Measurements from ENCODE around the gene BPIFB6. TPM values are rescaled to one million over a fixed set of nuclear protein-coding genes. Genes with fewer than 3 reads are reported as not detected.

Gene BPIFB6
- total and polyA plus RNA-seq, 10 of the 15 experiments (the other 5 are each of a cell fraction or from before 2014, with no cell fraction given) = not detected

GRCh38 chr20:33084722-33085121 is 53.3 kb downstream of the BPIFB6 start (continued):
- TF ChIP-seq SKIL (IDR thresholded peaks at IDR 0.05; ENCODE audit: low read depth, poor library complexity, severe bottlenecking) = no peak

- WGBS (ENCODE audit: insufficient coverage, insufficient replicate concordance, low lambda C conversion rate, missing lambda C conversion rate) = 39% methylated on average over 14 of the region's 14 CpGs
- H3K27ac ChIP-seq (ENCODE audit: control insufficient read depth, insufficient read depth) = no peak overlapping the region
- no peaks in the 10 kb centered on the region for H3K9me3 ChIP-seq (replicated peaks; ENCODE audit: control insufficient read depth, insufficient read depth, low read length)
- ChIA-PET POLR2A (no interaction called here), SMC1A (ENCODE audit: uncharacterized antibody, unreplicated experiment) (no interaction called here), CTCF (interaction anchor here (1.4 kb wide), 1 partner anchor 10 kb away, joined by 3 read pairs; no protein-coding TSS in a partner anchor), RAD21 (ENCODE audit: unreplicated experiment) (no interaction called here)
- H3K4me1 ChIP-seq (ENCODE audit: control insufficient read depth, insufficient read depth, low read length) = no peaks in the 10 kb centered on the region
- intact Hi-C loops (cut with micrococcal nuclease; ENCODE audit: unreplicated experiment) = no loop called here
- H3K9ac ChIP-seq (ENCODE audit: control insufficient read depth, insufficient read depth, low read length) = no peak overlapping the region
- no TSS peak for BruUV-seq (replicated peaks)
- ATAC-seq = no peak
- in situ Hi-C loops (cut with MboI) = no loop called here
- no peak for FAIRE-seq
- no peak overlapping the region for H2AFZ ChIP-seq (ENCODE audit: control insufficient read depth, low read depth, low read length)
- no peak overlapping the region for H3K4me3 ChIP-seq
- peaks cover 0 to 3% of the 10 kb centered on the region in 2 experiments; a peak in 2 of 4 replicates for H3K27me3 ChIP-seq (replicated peaks in 1 of 2; ENCODE audit: control insufficient read depth in 2 of 2, insufficient read depth in 2 of 2, low read length in 1 of 2)
- DNase-seq (ENCODE audit: low read depth, low spot score) = no peak
- no peak for TF ChIP-seq E2F8 (IDR thresholded peaks at IDR 0.05; ENCODE audit: low read depth, partially characterized antibody)
- TF ChIP-seq ETV6 (conservative IDR thresholded peaks at IDR 0.05 in 1 of 2, IDR thresholded peaks at IDR 0.05 in 1 of 2; ENCODE audit: borderline replicate concordance in 1 of 2, low read depth in 1 of 2) = no peak
- no peak for TF ChIP-seq MLLT1 (IDR thresholded peaks at IDR 0.05)
- no peak for TF ChIP-seq ZNF24 (IDR thresholded peaks at IDR 0.05)
- H3K4me2 ChIP-seq (ENCODE audit: control insufficient read depth, insufficient read depth) = no peak overlapping the region
- no peaks in the 10 kb centered on the region for H4K20me1 ChIP-seq (ENCODE audit: control insufficient read depth, insufficient read depth)
- H3K36me3 ChIP-seq (ENCODE audit: control insufficient read depth in 2 of 2, insufficient read depth in 2 of 2, low read length in 1 of 2) = no peaks in the 10 kb centered on the region
- no peaks in the 10 kb centered on the region for H3K79me2 ChIP-seq (ENCODE audit: control insufficient read depth, insufficient read depth, low read length)
Observed at GRCh38 chr20:33086052-33086722, 54.7 kb downstream of the BPIFB6 start.

Measured in GM12878 (cell line).